HepG2 (cell line): ENCODE data around the gene HSPB2. TPM values are rescaled to one million over a fixed set of nuclear protein-coding genes. Genes with fewer than 3 reads are reported as not detected.

Experiments used
- CBFB ChIP-seq: sonication (generic); formaldehyde crosslinking; IDR thresholded peaks from 2 replicates; pipeline ENCODE4 v1.4.0; 2020; ENCODE audit warnings: missing genetic modification reagents
- CSRNP1 ChIP-seq: sonication (generic); formaldehyde crosslinking; IDR thresholded peaks from 2 replicates; pipeline ENCODE4 v1.8.1; 2023; ENCODE audit warnings: mild to moderate bottlenecking, missing genetic modification reagents
- ELF3 ChIP-seq: IDR thresholded peaks from 2 replicates; pipeline ENCODE4 v1.6.1; 2016; ENCODE audit warnings: missing genetic modification reagents, missing compliant biosample characterization
- MIXL1 ChIP-seq: IDR thresholded peaks from 2 replicates; pipeline ENCODE4 v1.6.1; 2016
- NFKB2 ChIP-seq: sonication (generic); formaldehyde crosslinking; IDR thresholded peaks from 2 replicates; pipeline ENCODE4 v1.4.0; 2020; ENCODE audit warnings: missing genetic modification reagents, borderline replicate concordance
- PPARG ChIP-seq: conservative IDR thresholded peaks from 2 replicates; pipeline ENCODE4 v1.6.1; 2016; ENCODE audit warnings: missing biosample characterization, missing genetic modification reagents
- REST ChIP-seq, 2 experiments: IDR thresholded peaks; 2 replicates each; pipeline ENCODE4 v1.6.1; 2011 to 2012; ENCODE audit warnings: low read length in 2 of 2, borderline replicate concordance in 1 of 2, low read depth in 1 of 2, mild to moderate bottlenecking in 1 of 2, moderate library complexity in 1 of 2
- REXO4 ChIP-seq: sonication (generic); formaldehyde crosslinking; IDR thresholded peaks from 2 replicates; pipeline ENCODE4 v1.8.0; 2022; ENCODE audit warnings: missing genetic modification reagents, mild to moderate bottlenecking, borderline replicate concordance
- SPEN ChIP-seq: sonication (generic); formaldehyde crosslinking; IDR thresholded peaks from 2 replicates; pipeline ENCODE4 v1.5.1; 2020; ENCODE audit warnings: low read depth, mild to moderate bottlenecking, missing genetic modification reagents
- TFDP1 ChIP-seq: IDR thresholded peaks from 2 replicates; pipeline ENCODE4 v1.6.1; 2016; ENCODE audit warnings: missing compliant biosample characterization, missing genetic modification reagents, borderline replicate concordance
- ZGPAT ChIP-seq: IDR thresholded peaks from 2 replicates; pipeline ENCODE4 v1.6.1; 2016; ENCODE audit warnings: mild to moderate bottlenecking
- ZNF142 ChIP-seq: sonication (generic); formaldehyde crosslinking; IDR thresholded peaks from 2 replicates; pipeline ENCODE4 v1.4.0; 2020; ENCODE audit warnings: missing genetic modification reagents
- ZNF282 ChIP-seq: fragments of 450-650 bp; IDR thresholded peaks from 2 replicates; pipeline ENCODE4 v1.6.1; 2018; ENCODE audit not compliant: partially characterized antibody
- ZNF331 ChIP-seq: sonication (generic); formaldehyde crosslinking; IDR thresholded peaks from 2 replicates; pipeline ENCODE4 v1.4.0; 2020; ENCODE audit warnings: missing genetic modification reagents
- polyA plus RNA-seq, 8 experiments: library from polyadenylated mRNA; depleted of rRNA in 3 of 8; stranded (reverse) in 7 of 8; unstranded in 1 of 8; fragments of >200 nt; fragmentation: Illumina TruSeq in 4 of 8; extraction: Trizol in 4 of 8; gene quantifications; 2 replicates each; pipeline versions ENCODE4 v1.2.1 to v1.2.3, GENCODE V29; 2011 to 2016; ENCODE audit warnings: low read depth in 4 of 8, missing spikeins in 1 of 8, mixed read lengths in 1 of 8; ENCODE audit not compliant: insufficient read depth in 1 of 8
- total RNA-seq, 5 experiments: library from RNA; depleted of rRNA; stranded (reverse); fragments of >200 nt; fragmentation: Illumina TruSeq; extraction: Trizol; gene quantifications; 2 replicates each; pipeline ENCODE4 v1.2.3, GENCODE V29; 2016; ENCODE audit warnings: low read depth in 1 of 5

The HSPB2 gene
- total and polyA plus RNA-seq, 2 of the 13 experiments (the other 11 are each of a cell fraction or from before 2014, with no cell fraction given), result 0.04 TPM; not detected in 1

DNA sequence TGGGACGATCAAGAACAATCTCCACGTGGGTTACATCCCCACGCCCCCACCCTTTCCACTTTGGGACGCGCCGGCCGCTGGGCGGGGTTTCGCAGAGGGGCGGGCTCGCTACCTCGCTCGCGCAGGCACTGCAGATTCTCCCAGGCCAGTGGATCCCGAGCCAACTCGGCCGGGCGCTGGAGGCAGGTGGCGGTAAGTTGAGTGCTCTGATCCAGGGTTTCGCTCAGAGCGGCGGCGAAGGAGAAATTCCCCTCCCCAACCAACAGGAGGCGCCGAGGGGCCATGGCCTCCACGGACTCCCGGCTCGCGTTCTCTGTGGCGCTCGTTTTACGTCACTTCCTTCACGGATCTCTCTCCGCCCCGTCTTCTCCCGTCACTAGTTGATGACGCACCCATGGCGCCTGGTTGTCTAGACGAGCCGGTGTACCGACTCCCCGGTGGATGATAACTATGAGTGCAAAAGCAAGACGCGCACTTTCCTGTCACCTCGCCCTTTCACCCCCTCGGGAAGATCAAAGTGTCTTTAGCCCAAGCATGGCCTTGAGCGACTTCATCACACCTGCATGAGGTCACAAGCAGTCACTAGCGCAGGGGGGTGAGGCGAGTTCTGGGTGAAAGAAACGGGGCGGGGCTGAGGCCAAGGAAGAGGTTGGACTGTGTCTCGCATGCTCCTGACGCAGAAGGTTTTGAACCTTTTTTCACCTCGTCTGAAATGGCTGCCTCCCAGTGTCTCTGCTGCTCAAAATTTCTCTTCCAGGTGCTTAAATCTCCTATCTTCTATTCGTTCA is 33.5 kb upstream of the HSPB2 start, which contains the start of the genes CFAP68 and FDXACB1 (continued):
- TF ChIP-seq ZNF142 (CRISPR knock-in tag), result peak; percentile 67; the same call in 1 of the 2 replicates
- TF ChIP-seq CBFB (CRISPR knock-in tag), result no peak
- peak; percentile 63; the same call in 1 of the 2 replicates for TF ChIP-seq PPARG (CRISPR knock-in tag)
- 0 out of 4 replicates have a peak, but pooled peaks of 1 of the 2 experiments have one; percentile 20 for TF ChIP-seq REST (IDR thresholded peaks at IDR 0.05; ENCODE audit: borderline replicate concordance in 1 of 2, low read depth in 1 of 2, low read length in 2 of 2)
- TF ChIP-seq ZNF282, result no peak
- TF ChIP-seq SPEN (CRISPR knock-in tag), result peak; percentile 73
- TF ChIP-seq ELF3 (CRISPR knock-in tag), result peak; percentile 53; the same call in 1 of the 2 replicates
- TF ChIP-seq NFKB2, result peak; percentile 73; the same call in 1 of the 2 replicates
- TF ChIP-seq TFDP1 (CRISPR knock-in tag), result peak; percentile 66; the same call in 1 of the 2 replicates
- TF ChIP-seq ZGPAT, result peak; percentile 89
- peak; percentile 88; the same call in 1 of the 2 replicates for TF ChIP-seq CSRNP1
- no peak; the same call in 1 of the 2 replicates for TF ChIP-seq MIXL1 (CRISPR knock-in tag)
- peak; percentile 42; the same call in 1 of the 2 replicates for TF ChIP-seq ZNF331
- TF ChIP-seq REXO4 (CRISPR knock-in tag), result no peak
